KG1 (cell line): Measurements from ENCODE around the gene DIPK1A.
A peak's percentile ranks its signal among the peaks of the same experiment; 100 is the strongest.
"Not testable (repeated sequence)": the region's sequence is repeated elsewhere in the genome, so short reads cannot be mapped to it uniquely, and the experiment has no call there.

Source experiments
- DNase-seq: peaks from one replicate; lab custom pipeline; 2025; lab: John Stamatoyannopoulos, UW

The DIPK1A gene

DNA sequence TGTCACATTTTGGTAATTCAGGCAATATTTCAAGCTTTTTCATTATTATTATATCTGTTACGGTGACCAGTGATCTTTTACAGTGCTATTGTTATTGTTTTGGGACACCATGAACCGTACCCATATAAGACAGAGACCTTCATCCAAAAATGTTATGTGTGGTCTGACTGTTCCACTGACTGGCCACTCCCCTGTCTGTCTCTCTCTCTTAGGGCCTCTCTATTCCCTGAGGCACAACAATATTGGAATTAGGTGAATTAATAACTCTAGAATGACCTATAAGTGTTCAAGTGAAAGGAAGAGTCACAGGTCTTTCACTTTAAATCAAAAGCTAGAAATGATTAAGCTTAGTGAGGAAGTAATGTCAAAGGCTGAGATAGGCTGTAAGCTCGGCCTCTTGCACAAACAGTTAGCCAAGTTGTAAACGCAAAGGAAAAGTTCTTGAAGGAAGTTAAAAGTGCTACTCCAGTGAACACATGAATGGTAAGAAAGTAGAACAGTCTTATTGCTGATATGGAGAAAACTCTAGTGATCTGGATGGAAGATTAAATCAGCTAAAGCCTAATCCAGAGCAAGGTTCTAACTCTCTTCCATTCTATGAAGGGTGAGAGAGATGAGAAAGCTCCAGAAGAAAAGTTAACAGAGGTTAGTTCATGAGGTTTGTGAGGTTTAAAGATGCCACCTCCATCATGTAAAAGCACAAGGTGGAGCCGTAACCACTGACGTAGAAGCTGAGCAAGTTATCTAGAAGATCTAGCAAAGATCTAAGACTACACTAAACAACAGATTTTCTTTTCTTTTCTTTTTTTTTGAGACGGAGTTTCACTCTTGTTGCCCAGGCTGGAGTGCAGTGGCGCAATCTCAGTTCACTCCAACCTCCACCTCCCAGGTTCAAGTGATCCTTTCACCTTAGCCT, 19.7 kb upstream of the DIPK1A start:
- DNase-seq: no peak

DNA sequence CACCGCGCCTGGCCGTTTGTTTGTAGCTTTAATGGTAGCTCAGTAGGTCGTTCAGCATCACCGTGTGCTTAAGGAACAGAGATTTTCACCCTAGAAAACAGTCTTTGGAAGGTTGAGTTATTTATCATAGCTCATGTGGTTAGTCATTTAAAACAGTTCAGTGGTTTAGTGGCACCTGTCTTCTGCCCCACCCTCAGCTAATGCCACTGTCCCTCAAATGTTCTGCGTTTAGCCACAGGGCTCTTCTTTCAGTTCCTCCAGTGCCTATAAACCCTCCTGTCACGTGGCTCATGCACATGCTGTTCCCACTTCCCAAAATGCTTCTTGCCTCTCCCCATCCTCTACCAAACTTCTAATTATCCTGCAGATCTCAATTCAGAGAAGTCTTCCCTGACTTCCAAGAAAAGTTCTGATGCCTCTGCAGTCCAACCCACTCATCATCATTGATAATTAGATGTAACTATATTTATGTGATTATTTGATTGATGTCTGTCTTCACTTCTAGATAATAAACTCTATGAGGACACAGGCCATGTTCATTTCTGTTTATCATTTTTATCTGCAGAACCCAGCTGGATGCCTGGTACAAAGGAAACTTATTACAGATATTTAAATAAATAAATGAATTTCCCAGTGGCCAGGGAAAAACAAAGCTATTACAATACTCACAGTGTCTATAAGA, 14.4 kb upstream of the DIPK1A start:
- DNase-seq: no peak

DNA sequence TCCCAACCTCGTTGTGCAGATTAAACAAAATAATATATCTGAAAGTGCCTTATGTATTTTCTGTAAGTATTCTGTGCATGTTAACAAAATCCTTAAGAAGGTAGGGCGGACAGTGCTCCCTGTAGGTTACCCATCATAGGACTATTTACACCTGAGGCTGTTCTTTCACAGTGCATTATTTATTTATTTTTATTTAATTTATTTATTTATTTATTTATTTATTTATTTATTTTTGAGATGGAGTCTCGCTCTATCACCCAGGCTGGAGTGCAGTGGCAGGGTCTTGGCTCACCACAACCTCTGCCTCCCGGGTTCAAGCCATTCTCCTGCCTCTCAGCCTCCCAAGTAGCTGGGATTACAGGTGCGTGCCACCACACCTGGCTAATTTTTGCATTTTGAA, 12.8 kb upstream of the DIPK1A start:
- not testable (repeated sequence) for DNase-seq

DNA sequence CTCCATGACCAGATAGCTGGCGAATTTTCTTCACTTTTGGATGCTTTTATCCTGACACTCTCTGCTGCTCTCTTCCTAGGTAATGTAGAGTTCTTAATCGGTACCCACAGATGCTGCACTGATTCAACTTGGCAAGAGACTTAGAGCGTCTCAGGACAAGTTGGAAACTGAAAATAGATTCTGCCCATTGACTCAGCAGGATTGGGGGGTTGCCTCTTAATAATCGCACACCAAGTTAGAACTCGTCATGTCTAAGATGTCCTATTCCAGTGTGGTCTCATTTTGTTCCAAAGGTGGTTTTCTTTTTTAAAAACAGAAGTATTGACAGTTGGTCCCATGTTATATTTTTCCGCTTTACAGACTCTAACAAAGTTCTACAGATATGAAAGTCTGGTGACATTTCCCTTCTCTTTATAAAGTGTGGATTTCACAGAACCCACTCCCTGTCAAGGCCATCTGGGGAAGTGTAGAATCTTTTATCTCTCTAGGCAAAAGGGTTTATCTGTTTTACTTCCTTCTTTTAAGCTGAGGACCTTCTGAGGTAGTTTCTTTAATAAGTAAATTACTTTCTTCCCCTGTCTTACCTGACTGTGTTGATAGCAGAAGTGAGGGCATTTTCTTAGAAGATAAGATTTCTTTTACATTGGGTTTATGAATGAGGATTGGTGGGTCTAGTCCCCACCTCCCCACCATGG, 12.1 kb upstream of the DIPK1A start:
- no peak for DNase-seq

DNA sequence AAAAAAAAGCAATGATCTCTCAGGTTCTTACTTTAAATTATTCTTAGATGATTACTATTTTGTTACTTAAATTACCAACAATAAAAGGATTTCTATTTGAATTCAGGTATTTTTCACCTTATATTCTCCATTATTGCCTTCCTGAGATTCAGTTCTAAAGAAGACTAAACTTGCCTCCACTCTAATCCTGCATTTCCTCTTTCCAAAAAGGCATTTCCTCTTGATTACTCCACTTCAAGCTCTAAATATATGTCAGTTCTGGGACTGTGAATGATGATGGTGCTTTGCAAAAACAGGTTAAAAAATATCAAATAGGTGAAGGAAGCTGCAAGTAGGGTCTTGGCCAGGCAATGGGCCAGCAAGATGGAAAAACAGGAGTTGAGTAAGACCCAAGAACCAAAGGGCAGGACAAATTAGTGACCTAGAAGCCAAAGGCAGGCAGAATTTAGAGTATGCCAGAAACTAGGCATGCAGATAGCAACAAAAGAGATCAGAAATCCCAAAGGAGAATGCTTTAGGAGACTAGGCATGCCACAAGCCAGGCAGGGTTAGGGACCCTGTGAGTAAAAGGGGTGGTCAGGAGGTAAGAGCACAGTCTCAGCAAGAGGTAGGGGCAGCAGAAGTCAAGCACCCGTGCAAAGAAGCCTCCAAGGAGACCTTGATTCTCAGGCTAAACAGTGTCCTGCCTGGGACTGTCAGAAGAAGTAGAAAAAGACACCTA, 11.3 kb upstream of the DIPK1A start:
- no peak for DNase-seq

DNA sequence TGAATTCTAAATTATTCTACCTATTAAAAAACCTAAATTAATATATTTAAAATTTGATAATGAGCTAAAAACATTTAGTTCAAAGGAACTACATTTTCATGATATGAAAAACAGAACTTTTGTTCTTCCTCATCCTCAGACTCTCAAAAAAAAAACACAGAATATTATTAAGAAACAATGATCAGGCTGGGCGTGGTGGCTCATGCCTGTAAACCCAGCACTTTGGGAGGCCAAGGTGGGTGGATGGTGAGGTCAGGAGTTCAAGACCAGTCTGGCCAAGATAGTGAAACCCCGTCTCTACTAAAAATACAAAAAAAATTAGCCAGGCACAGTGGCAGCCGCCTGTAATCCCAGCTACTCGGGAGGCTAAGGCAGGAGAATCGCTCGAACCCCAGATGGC, 10.7 kb upstream of the DIPK1A start:
- DNase-seq: not testable (repeated sequence)

DNA sequence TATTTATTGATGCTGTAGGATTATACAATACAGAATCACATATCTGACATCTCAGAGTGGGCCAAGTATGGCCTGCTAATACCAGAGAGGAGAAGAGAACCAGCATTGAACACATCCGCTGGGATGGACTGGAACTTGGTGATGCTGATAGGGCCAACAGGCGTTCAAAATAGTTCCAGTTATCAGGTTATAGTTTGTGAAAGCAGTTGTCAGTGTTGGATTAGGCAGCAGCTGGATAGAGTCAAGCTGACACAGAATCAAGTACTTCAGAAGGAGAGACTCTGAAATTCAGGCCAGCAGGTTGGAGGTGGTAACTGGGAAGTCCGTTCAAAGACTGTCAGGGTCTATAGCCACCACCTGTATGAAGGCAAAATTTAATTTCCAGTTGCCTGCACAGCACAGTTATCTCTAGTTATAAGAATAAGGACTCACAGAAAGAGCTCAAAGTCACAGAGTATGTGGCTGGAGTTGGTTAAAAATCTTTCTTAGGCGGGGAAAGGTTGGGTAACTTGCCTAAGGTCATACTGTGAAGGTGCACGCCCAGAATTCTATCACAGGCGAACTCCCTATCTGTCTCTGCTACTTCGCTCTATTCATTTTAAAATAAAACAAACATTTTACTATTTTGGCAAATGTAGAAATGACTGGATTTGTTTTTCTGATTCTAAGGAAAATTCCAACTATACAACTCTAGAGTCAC, 9.9 kb upstream of the DIPK1A start:
- no peak for DNase-seq

DNA sequence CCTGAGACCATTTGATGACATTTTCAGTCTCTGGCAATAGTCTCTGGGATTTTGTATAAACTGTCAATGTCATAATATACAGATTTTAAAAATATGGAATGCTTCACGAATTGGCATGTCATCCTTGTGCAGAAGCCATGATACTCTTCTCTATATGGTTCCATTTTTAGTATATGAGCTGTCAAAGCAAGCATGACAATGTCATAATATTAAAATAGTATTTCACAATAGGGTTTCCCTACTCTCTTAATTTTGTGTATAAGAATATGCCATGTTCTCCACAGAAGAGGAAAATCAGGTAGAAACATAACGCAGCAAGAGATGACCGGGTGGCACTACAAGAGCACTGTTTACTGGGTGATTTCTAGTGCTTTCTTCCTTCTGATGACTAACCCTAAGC, 8.3 kb upstream of the DIPK1A start:
- no peak for DNase-seq

DNA sequence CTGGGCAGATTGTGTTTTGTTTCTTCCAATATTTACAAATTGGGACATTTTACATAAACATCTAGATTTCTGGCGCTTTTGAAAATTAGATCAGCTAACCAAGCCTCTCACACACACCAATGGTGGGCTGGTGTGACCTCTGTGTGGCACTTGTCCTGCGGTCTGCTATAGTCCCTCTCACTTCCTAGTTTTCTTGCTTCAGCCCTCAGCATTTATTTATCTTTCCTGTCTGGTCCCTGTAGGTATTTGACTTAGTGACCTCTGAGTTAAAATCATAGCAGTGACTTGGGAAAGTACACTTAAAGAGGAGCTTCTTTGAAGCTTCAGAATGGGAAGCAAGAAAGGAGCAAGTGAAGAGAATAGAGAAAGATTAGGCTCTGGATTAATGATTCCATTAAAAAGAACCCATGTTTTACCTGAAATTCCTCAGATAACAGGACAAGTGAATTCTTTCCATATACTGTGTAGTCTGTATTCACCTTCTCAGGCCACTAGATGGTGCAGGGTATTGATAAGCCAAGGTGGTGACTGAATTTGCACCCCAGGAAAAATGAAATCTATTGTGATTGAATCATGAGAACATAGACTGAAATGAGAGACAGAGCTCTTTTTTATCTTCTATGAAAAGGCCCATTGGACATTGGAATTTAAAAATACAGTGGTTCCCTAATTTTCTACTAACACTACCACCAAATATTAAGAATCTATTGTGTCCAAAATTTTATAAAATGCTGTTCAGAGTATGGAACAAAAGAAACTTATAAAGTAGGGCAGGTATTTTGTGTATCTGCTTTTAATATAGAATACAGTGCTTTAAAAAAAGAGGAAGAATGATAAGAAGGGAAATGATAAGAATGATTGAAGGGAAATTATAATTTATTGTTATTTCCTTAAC, 7.1 kb upstream of the DIPK1A start:
- no peak for DNase-seq

DNA sequence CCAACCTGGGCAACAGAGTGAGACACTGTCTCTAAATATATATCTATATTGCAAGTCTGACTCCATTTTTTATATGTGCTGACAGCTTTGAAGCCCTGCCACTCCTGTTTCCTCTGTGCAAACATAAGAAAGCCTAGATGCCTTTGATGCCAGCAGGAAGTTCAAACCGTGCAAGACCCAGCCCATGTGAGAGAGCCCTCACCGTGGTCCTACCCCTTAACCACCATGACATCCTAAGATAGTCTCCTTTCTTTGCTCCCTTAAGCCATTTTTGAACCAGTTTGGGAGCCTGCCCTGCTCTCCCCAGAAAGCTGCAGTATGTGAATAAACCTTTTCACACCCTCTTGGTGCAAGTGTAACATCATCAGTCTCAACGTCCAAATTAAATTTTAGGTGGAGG, 3.7 kb upstream of the DIPK1A start:
- DNase-seq: no peak

DNA sequence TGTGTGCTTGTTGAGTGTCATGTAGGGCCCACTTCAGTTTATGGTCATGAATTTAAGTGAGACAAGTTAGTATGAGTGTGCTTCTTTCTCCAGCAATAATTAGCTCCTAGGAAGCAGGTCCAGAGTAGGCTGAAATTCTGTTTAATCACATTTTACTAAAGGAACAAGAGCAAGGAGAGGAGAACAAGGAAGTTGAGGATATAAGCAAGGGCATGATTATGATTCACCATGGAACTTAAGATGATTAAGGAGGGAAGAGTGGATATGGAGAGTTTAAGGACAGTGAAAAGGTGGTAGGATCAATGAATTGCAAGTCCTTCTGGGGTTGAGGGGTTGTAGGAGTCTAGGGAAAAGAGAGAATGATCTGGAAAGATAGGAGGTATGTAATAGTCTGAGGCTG, 3.1 kb upstream of the DIPK1A start:
- no peak for DNase-seq

DNA sequence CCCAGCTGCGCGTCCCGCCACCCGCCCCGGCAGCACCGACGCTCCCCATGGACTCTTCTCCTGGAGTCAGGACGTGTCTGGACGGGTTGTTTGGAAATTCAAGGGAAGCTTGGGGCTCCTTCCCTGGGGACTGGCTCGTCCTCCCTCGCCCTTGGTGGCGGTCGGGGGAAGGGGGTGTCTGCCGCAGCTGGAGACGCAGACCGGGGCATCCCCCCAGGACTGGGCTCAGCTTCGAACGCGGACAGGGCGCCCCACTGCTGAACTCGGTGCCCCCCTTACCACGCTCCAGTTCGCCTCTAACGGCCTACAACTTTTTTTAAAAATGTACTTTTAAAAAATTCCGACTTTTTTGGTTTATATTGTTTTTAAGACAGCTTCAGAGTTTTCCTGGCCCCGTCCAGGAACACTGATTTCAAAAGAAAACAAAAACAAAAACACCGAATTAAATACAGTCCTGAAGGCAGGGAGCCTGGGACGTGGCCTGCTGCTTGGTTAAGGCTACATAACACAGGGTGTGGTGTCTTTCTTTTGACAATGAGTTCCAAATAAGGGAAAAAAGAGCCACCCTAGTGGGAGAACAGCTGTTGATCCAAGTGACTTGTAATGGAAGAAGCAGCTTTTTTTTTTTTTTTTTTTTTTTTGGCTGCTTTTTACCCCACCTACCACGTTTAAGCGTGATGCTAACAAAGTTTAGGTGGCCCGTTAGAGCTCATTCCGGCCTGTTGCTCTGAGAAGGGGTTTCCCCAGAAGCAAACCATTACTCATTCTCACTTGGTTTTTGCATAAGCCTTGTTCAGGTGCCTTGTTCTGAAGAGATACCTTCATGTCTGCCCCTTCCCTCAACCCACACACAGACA, 862 bp upstream of the DIPK1A start:
- DNase-seq: no peak

DNA sequence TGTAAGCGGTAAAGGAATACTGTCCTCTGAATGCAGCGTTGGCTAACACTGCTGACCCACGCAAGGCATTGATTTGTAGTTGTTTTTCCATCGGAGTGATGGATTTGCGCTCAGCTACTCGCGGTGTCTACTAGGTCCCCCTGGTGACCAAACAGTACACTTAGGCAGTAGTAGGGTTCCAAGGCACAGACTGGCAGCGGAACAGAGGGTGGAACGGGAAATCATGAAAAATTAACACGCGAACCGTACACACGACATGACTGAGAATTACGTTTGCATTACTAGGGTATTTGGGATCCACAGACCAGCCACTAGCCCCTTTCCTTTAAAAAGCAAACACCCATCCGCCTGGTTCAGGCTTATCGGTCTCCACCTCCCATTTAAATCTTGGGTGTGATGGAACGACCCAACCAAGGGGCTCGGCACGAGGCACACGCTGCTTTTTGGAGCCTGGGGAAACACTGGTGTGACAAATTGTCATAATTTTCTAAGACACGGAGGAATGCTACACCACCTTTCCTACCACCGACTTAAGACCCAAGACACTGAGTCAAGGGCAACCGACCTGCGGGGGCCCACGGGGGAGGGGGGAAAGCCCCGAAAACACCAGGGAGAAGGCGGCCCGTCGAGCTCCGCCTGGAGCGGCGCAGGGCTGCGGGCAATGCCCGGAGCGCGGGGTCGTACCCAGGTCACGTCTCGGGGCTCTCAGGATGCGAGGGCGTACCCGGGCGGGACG, 699 bp downstream of the DIPK1A start:
- peak; percentile 60 for DNase-seq

DNA sequence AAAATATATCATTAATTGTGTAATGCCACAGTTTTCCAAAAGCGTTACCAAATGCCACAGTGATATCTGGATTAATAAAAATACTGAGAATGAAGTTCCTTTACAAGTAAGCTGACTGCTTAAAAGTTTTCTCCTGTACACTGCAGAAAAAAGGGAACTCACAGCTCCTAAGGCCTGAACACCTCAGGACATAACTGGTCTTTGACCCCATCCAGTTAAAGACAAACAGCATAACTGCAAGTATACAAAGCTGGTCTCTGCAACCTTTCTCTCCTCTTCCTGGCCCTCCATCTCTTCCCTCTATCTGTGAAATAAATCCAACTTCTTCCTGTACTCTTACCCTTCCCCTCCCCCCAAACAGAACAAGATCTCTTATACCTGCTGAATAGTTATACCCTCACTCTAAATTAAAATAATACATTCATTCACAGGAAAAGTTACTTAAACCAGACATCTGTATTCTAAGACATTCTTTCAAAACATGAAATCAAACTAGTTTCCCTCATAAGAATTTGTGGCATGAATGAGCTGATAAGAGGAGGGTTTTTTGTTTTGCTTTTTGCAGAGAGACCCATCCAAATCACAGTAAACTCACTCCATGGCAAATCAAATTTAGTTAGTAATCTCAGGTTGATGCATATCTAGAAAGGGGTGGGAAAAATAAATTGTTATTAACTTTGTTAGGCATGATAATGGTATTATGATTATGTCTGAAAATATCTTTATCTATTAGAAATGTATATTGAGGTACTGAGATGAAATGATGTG, 2.9 kb downstream of the DIPK1A start:
- DNase-seq: no peak

DNA sequence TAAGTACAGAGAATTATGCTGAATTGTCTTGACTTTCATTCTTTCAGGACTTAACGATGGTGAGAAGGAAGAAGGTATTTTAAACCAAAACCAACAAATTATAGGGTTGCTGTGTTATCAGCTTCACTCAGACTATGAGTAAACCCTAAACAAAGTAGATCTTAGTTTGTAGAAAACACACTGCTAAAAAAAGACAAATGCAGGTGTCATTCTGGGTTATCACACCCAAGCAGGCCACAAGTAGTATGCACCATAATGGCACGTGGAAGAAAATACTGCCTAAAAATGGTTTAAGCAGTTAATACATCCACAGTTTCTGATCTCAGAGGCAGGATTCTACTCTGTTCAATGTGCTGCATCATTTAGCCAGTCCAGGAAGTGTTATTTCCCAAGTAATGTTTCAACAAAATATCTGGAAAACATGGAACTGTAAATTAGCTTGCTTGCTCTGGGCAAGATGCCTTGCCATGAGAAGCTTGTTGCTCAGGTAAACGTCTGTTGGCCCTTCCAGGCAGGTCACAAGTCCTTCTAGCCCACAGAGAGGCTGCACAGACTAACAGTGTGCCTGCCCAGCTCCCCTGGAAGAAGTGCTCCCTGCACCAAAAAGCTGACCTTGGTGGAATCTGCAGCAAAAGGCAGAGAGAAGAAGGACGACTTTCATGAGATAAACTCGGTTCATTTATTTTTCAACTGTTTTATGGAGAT, 4.1 kb downstream of the DIPK1A start:
- DNase-seq: no peak

DNA sequence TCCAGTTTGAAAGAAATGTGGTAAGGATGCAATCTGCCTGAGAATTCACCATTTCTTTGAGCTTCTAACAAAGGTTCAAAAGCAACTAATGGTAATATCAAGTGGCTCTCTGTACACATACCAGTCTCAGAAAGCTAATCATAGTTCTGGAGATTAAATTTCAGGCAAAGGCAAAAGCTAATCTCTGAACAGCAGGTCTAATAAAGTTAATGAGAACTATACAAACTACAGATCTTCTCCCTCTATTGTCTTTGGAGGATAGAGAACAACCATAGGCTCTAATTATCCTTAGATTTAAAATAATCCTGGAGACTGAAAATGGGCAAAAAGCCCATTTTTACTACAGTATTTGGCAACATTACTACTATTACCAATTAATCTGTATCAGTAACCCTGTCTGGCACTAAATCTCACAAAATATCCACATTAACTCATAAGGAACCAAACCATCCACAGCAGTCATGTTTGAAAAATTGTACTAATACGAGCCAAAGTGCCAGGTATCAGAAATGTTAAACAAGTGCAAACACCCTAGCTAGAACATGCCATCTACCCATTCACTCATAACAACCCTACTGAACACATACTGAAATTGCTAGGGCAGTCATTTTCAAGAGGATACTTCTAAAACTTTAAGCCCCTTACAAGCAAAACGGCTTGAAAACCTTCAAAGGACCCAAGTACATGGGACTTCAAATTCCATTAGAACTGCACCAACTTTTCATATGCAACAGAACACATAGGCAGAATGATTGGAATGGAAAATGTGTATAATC, 4.8 kb downstream of the DIPK1A start:
- no peak for DNase-seq

DNA sequence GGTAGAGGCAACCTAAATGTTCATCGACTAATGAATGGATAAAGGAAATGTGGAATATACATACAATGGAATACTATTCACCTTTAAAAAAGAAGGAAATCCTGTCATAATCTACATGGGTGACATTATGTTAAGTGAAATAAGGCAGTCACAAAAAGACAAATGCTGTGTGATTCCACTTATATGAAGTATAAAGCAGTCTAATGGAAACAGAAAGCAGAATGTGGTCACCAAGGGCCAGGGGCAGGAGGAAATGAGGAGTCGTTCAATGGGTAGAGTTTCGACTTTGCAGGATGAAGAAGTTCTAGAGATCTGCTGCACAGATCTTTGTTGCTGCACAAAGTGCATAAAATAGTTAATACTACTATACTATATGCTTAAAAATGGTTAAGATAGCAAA, 7.8 kb downstream of the DIPK1A start:
- DNase-seq: peak; percentile 25
